C4-2B (cell line): Measurements from ENCODE around the gene ITGBL1.

Experiments used
- CTCF ChIP-seq: fragments of 450-650 bp; conservative IDR thresholded peaks from 2 replicates; pipeline ENCODE4 v1.5.1; 2017; ENCODE audit warnings: mild to moderate bottlenecking
- ZFX ChIP-seq: fragments of 450-650 bp; IDR thresholded peaks from 2 replicates; pipeline ENCODE4 v1.6.1; 2017

GRCh38 chr13:101408154-101408553 lies 44.3 kb upstream of the ITGBL1 start:
- TF ChIP-seq CTCF (no peak), ZFX (no peak)
